NCI-H1105 (cell line): ENCODE data around the gene INHBE.
A peak's percentile ranks its signal among the peaks of the same experiment; 100 is the strongest.
"Not testable (repeated sequence)": the region's sequence is repeated elsewhere in the genome, so short reads cannot be mapped to it uniquely, and the experiment has no call there.

ENCODE experiments used
- DNase-seq: peaks from one replicate; lab custom pipeline; 2025; lab: John Stamatoyannopoulos, UW

Gene INHBE

GRCh38 chr12:57476162-57476992 lies 21.3 kb downstream of the INHBE start:
- no peak for DNase-seq

- no peak for DNase-seq
Observed at GRCh38 chr12:57476993-57477709, 22.0 kb downstream of the INHBE start.

- no peak for DNase-seq
Observed at GRCh38 chr12:57477710-57478681, 22.9 kb downstream of the INHBE start.

- no peak for DNase-seq
Observed at GRCh38 chr12:57479043-57479375, 23.9 kb downstream of the INHBE start.

- no peak for DNase-seq
Observed at GRCh38 chr12:57479376-57480115, 24.4 kb downstream of the INHBE start, which contains the start of gene ARHGAP9. TSS of gene ARHGAP9 (minus strand) at chr12:57479866. CDS start at chr12:57479406, 460 bp downstream.

GRCh38 chr12:57481671-57482070 lies 26.6 kb downstream of the INHBE start:
- no peak for DNase-seq

GRCh38 chr12:57483466-57483865 lies 28.4 kb downstream of the INHBE start:
- DNase-seq, result no peak

GRCh38 chr12:57485695-57486094 lies 30.6 kb downstream of the INHBE start:
- DNase-seq, result no peak

GRCh38 chr12:57487055-57487596 lies 32.0 kb downstream of the INHBE start:
- no peak for DNase-seq

GRCh38 chr12:57487597-57488401 lies 32.7 kb downstream of the INHBE start, which contains the start of gene MARS1:
TSS of gene MARS1 (plus strand) at chr12:57488068. CDS start at chr12:57488091, 23 bp downstream.
- peak; percentile 87 for DNase-seq

- no peak for DNase-seq
Observed at GRCh38 chr12:57488402-57489156, 33.5 kb downstream of the INHBE start.

- no peak for DNase-seq
Observed at GRCh38 chr12:57489157-57489641, 34.1 kb downstream of the INHBE start.

- no peak for DNase-seq
Observed at GRCh38 chr12:57490126-57490525, 35.0 kb downstream of the INHBE start.

- DNase-seq, result no peak
Observed at GRCh38 chr12:57491393-57492280, 36.5 kb downstream of the INHBE start.

GRCh38 chr12:57495051-57495701 lies 40.1 kb downstream of the INHBE start:
- DNase-seq, result not testable (repeated sequence)

GRCh38 chr12:57496822-57497221 lies 41.7 kb downstream of the INHBE start:
- no peak for DNase-seq
